Ovary (tissue), 9 donors: ENCODE data around the gene AKR1C8. TPM values are rescaled to one million over a fixed set of nuclear protein-coding genes. Genes with fewer than 3 reads are reported as not detected.
"Not testable (repeated sequence)": the region's sequence is repeated elsewhere in the genome, so short reads cannot be mapped to it uniquely, and the experiment has no call there.

ENCODE experiments used
- DNase-seq, 5 donors: peaks; one replicate each; pipeline ENCODE4 v3.0.0-alpha.2; 2019 to 2020
- H3K27ac ChIP-seq, 2 donors: fragments of 200-600 bp; one replicate each; pipeline versions ENCODE4 v1.5.1 to v1.8.0; 2019 to 2022
- H3K27me3 ChIP-seq: fragments of 200-600 bp; one replicate; pipeline ENCODE4 v1.8.0; 2022
- H3K36me3 ChIP-seq: fragments of 200-600 bp; sonication (generic); one replicate; pipeline ENCODE4 v1.5.1; 2019
- H3K4me1 ChIP-seq: one replicate; pipeline ENCODE4 v1.8.1; 2013; ENCODE audit warnings: mild to moderate bottlenecking, moderate library complexity; ENCODE audit not compliant: insufficient read depth
- H3K4me3 ChIP-seq: fragments of 200-600 bp; sonication (generic); one replicate; pipeline ENCODE4 v1.5.1; 2017
- H3K9me3 ChIP-seq, 2 donors: fragments of 200-600 bp in 1 of 2; sonication (generic) in 1 of 2; one replicate each; pipeline versions ENCODE4 v1.5.1 to v1.8.1; 2013 to 2019; ENCODE audit warnings: mild to moderate bottlenecking in 1 of 2, moderate library complexity in 1 of 2
- EP300 ChIP-seq: sonication (generic); formaldehyde crosslinking; IDR thresholded peaks from one replicate; pipeline ENCODE4 v1.6.1; 2017; ENCODE audit warnings: antibody characterized with exemption
- POLR2A ChIP-seq: fragments of 450-650 bp; IDR thresholded peaks from one replicate; pipeline ENCODE4 v1.6.1; 2017; ENCODE audit warnings: antibody characterized with exemption, mild to moderate bottlenecking, moderate library complexity
- WGBS, 3 donors: extraction: QIAGEN DNeasy Blood & Tissue Kit in 1 of 3; methylation state at CpG; one replicate each; pipeline versions ENCODE4 v1.1.5 to v1.1.7; 2013 to 2017; 5-methylcytosine and 5-hydroxymethylcytosine counted together
- intact Hi-C, 4 donors: fragments of 100-400 bp; cut with DNase I; formaldehyde crosslinking; loops; one replicate each; pipeline versions ENCODE4 v1.11.0 to v1.15.1; 2022 to 2023
- polyA plus RNA-seq, 2 donors: library from polyadenylated mRNA; stranded (reverse); fragments of 200-250 nt in 1 of 2; fragments of 350-450 nt in 1 of 2; fragmentation: Illumina TruSeq in 1 of 2; extraction: RNeasy Lipid Tissue Mini Kit (QIAGEN cat#74804) in 1 of 2; gene quantifications; one replicate each; pipeline ENCODE4 v1.2.3, GENCODE V29; 2013 to 2014
- total RNA-seq, 7 donors: library from RNA; depleted of rRNA in 2 of 7; stranded (reverse); fragments of >200 nt in 2 of 7; fragmentation: NEBNext Ultra II Directional in 3 of 7; extraction: Animal tissue kit (Norgen Biotek cat#: 25700) in 3 of 7; gene quantifications; one replicate each; pipeline versions ENCODE4 v1.1.0 to v1.2.4, GENCODE V29; 2016 to 2023
- TF ChIP-seq, protein P1 (sequence below), 3 donors: fragments of 450-650 bp in 2 of 3; fragments of 200-600 bp in 1 of 3; IDR thresholded peaks; one replicate each; pipeline versions ENCODE4 v1.5.1 to v1.8.0; 2016 to 2022; ENCODE audit warnings: antibody characterized with exemption in 3 of 3, mild to moderate bottlenecking in 1 of 3
- donor health status: DM: no; HTN: no; CAD: no; lungs with moderate emphysema.
- donor health status: DM: no; HTN: no; CAD: no.
- donor health status: Bipolar disorder and iron deficiency.
- donor health status: DM: yes; HTN: yes; CAD: no.
- donor health status: DM: no; HTN: no; CAD: no.
- donor health status: DM: yes; HTN: yes; CAD: no.

AKR1C8 gene
- total and polyA plus RNA-seq, 9 donors: 0.80 TPM; not detected in 8

DNA sequence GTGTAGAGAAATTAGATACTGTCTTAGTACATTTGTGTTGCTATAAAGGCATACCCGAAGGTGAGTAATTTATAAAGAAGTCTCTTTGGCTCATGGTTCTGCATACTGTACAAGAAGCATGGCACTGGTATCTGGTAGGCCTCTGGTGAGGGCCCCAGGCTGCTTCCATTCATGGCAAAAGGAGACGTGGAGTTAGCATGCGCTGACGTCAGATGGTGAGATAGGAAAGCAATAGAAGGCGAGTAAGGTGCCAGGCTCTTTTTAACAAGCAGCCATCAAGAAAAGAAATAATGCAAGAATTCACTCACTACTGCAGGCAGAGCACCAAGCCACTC, 38.1 kb downstream of the AKR1C8 start:
- no peaks in the 10 kb centered on the region for H3K9me3 ChIP-seq
- H3K4me1 ChIP-seq: no peaks in the 10 kb centered on the region
- TF ChIP-seq, protein P1, sequence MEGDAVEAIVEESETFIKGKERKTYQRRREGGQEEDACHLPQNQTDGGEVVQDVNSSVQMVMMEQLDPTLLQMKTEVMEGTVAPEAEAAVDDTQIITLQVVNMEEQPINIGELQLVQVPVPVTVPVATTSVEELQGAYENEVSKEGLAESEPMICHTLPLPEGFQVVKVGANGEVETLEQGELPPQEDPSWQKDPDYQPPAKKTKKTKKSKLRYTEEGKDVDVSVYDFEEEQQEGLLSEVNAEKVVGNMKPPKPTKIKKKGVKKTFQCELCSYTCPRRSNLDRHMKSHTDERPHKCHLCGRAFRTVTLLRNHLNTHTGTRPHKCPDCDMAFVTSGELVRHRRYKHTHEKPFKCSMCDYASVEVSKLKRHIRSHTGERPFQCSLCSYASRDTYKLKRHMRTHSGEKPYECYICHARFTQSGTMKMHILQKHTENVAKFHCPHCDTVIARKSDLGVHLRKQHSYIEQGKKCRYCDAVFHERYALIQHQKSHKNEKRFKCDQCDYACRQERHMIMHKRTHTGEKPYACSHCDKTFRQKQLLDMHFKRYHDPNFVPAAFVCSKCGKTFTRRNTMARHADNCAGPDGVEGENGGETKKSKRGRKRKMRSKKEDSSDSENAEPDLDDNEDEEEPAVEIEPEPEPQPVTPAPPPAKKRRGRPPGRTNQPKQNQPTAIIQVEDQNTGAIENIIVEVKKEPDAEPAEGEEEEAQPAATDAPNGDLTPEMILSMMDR (IDR thresholded peaks at IDR 0.05): no peak
- TF ChIP-seq EP300 (no peak), POLR2A (no peak)
- no peaks in the 10 kb centered on the region for H3K36me3 ChIP-seq
- H3K27me3 ChIP-seq: no peaks in the 10 kb centered on the region
- H3K4me3 ChIP-seq: no peak overlapping the region
- intact Hi-C loops: no loop called here
- WGBS, 3 donors: 83 to 87% (median 83%) methylated on average over 5 of the region's 5 CpGs
- no peak for DNase-seq
- H3K27ac ChIP-seq: no peak overlapping the region

DNA sequence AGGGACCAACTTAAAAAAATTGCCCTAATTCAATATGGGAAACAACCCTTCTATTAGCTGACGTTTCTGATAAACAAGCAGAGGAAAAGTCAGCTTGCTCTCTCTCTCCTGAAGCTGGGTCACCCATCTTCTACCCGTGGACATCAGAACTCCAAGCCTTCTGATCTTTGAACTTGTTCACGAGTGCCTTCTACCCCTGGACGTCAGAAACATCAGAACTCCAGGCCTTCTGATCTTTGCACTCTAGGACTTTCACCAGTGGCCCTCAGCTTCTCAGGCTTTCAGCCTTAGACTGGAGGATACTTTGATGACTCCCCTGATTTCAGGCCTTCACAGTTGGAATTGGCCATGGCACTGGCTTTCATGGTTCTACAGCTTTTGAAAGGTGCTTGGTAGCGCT, 41.8 kb downstream of the AKR1C8 start:
- Histone ChIP-seq H3K27me3 (no peaks in the 10 kb centered on the region), H3K4me3 (no peak overlapping the region), H3K27ac (no peak overlapping the region), H3K36me3 (no peaks in the 10 kb centered on the region), H3K9me3 (no peaks in the 10 kb centered on the region), H3K4me1 (no peaks in the 10 kb centered on the region)
- TF ChIP-seq, protein P1 (IDR thresholded peaks at IDR 0.05): no peak
- TF ChIP-seq EP300 (no peak), POLR2A (no peak)
- intact Hi-C loops: no loop called here
- 61 to 74% (median 73%) methylated on average over 5 of the region's 5 CpGs for WGBS, 3 donors
- DNase-seq: no peak

DNA sequence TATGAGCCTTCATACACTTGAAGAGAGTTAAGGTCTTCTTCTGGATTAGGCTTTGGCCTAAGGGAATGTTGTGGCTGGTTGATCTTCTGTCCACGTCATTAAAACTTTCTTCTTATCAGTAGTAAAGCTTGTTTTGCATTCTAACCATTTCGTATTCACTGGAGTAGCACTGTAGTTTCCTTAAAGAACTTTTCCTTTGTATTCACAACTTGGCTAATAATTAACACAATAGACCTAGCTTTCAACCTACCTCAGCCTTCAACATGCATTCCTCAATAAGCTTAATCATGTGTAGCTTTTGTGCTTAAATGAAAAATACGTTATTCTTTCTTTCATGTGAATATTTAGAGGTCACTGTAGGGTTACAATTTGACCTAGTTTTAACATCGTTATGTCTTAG, 42.8 kb downstream of the AKR1C8 start:
- Histone ChIP-seq H3K4me3 (no peak overlapping the region), H3K4me1 (no peaks in the 10 kb centered on the region), H3K36me3 (no peaks in the 10 kb centered on the region), H3K27ac (no peak overlapping the region), H3K9me3 (no peaks in the 10 kb centered on the region), H3K27me3 (no peaks in the 10 kb centered on the region)
- intact Hi-C loops: no loop called here
- DNase-seq: no peak
- TF ChIP-seq, protein P1 (IDR thresholded peaks at IDR 0.05): no peak
- TF ChIP-seq EP300 (no peak), POLR2A (no peak)
- 27 to 46% (median 37%) methylated on average over 4 of the region's 4 CpGs for WGBS, 3 donors

DNA sequence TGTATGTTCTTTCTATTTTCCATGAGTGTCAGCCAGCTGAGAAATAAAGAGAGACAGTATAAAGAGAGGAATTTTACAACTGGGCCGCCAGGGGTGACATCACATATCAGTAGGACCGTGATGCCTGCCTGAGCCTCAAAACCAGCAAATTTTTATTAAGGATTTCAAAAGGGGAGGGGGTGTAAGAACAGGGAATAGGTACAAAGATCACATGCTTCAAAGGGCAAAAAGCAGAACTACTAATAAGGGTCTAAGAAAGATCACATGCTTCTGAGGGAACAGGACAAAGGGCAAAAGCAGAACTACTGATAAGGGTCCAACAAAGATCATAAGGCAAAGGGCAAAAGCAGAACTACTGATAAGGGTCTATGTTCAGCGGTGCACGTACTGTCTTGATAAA, 47.3 kb downstream of the AKR1C8 start:
- H3K4me3 ChIP-seq, H3K27ac ChIP-seq, H3K36me3 ChIP-seq, DNase-seq, H3K27me3 ChIP-seq, H3K4me1 ChIP-seq, intact Hi-C loops, H3K9me3 ChIP-seq: not testable (repeated sequence)
- 24 to 32% (median 28%) methylated on average over 4 of the region's 4 CpGs for WGBS, 3 donors

DNA sequence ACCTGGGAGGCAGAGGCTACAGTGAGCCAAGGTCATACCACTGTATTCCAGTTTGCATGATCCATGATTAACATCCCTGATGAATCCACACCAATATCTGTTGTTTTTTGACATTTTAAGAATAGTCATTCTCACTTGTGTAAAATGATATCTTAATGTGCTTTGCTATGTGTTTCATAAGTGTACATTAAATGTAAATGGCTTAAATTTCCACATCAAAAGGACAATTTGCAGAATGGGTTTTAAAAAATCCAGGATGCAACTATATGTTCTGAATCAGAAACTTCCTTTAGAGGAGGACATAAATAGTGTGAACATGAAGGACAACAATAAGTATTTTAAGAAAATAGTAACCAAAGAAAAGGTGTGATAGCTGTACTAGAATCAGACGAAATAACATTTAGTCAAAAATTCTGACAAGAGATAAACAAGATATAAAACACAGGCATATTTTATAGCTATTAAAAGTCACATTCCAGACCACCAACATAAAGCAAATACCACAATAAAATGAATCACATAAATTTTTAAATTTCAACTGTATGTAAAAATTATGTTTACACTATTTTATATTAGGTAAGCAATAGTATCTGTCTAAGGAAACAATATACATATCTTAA, 48.4 kb downstream of the AKR1C8 start:
- Histone ChIP-seq H3K4me1 (no peaks in the 10 kb centered on the region), H3K4me3 (no peak overlapping the region), H3K36me3 (no peaks in the 10 kb centered on the region), H3K27ac (no peak overlapping the region), H3K27me3 (no peaks in the 10 kb centered on the region), H3K9me3 (no peaks in the 10 kb centered on the region)
- no peak for TF ChIP-seq POLR2A
- TF ChIP-seq EP300: no peak
- TF ChIP-seq, protein P1 (IDR thresholded peaks at IDR 0.05): no peak
- no peak for DNase-seq
- intact Hi-C loops: no loop called here
- 72 to 89% (median 74%) methylated on average over 1 of the region's 1 CpG for WGBS, 3 donors
